ENCODE data around the gene DGKH.
A peak's percentile ranks its signal among the peaks of the same experiment; 100 is the strongest.

The DGKH gene

DNA sequence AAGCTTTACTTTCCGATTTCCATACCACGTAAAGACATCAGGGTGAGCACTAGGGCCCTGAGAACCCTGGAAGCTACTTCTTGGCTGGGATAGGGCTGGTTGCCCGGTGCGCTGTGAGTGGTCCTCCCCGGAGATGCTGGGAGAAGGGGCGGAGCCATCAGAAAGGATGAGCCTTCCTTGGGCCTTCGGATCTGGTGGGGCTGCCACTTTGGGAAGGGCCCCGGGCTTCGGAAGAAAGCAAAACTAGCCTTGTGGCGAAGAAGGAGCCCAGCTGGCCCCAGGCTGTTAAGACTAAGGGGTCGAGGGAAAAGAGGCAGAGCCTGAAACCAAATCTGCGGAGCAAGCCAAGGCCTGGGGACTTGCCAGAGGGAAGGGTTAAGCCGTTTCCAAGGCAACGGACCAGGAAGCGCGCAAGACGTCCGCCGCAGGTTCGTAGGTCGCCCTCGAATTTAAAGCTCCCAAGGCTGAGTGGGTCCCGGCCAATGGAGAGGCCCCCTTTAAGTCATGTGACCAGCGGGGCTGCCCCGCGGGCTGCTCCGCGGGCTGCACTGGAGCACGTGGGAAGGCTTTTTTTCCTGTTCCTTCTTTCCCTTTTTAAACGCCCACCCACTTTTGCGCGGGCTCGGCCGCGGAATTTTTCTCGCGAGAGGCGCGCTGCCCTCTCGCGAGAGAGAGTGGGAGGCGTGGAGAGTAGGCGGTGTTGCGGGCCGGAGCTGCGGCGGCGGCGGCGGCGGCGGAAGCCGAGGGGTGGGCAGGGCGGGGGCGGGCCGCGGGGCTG is 223.1 kb downstream of the DGKH start:
- peak; percentile 79 for DNase-seq (ENCODE audit: insufficient read length, low spot score)
- peak; percentile 98 for FAIRE-seq

GRCh38 chr13:42272115-42272803 is 223.8 kb downstream of the DGKH start, which contains the start of gene AKAP11:
AKAP11 (plus strand) TSS chr13:42272152; CDS start chr13:42286349, 14,197 bp downstream.
- DNase-seq (ENCODE audit: insufficient read length, low spot score): no peak
- no peak for FAIRE-seq

DNA sequence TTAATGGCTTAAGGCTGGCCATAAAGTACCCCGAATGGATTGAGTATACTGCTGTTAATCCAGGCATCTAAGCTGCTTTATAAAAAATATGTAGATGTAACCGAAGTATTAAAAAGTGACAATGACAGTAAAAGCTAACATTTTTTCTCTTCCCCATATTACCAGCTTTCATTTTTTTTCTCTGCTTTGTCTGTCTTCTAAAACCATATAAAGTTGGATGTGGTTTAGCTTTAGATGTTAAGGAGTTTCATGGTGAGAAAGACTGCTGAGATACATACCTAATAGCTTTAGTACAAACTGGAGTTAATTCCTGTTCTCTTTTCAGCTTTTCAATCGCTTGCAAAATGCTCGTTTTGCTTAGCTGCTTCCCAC is 224.3 kb downstream of the DGKH start:
- peak; percentile 86 for FAIRE-seq
- DNase-seq (ENCODE audit: insufficient read length, low spot score): no peak

- FAIRE-seq (no peak), DNase-seq (ENCODE audit: insufficient read length, low spot score) (no peak)
Observed at GRCh38 chr13:42274386-42275097, 226.1 kb downstream of the DGKH start.

DNA sequence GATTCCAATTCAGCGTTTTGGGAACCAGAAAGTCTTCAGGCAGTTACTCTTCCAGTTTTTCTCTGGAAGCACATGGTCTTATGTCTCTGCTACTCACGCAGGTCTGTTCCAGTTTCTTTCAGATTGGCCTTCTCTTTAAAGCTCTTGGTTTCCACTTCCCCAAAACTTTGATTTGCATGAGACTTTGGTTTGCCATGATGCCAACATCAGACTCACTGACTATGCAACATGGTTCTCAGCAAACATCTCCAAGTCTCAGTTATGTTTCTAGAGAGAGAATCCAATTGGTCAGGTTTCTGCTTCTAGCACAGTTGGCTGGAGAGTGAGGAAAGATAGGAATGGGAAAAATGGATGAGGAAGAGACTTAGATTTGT is 226.6 kb downstream of the DGKH start:
- FAIRE-seq: peak; percentile 98
- DNase-seq (ENCODE audit: insufficient read length, low spot score): peak; percentile 12

DNA sequence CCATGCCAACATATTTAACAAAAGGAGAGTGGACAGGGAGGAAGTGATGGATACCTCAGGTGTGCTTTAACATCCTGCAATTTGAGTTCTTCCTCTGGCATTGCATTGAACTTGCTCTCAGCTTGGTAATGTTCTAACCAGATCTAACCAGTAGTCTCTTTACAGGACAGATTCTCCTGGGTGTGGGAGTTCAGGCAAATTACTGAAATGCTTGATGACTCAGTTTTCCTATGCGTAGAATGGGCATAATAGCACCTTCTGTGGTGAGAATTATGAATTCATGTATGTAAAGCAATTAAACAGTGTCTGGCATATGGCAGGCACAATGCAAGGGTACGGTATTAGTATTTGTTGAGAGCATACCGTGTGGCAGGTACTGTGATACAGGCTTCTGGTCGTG is 227.1 kb downstream of the DGKH start:
- no peak for DNase-seq (ENCODE audit: insufficient read length, low spot score)
- FAIRE-seq: no peak

GRCh38 chr13:42276683-42277082 is 228.2 kb downstream of the DGKH start:
- FAIRE-seq (peak; percentile 35), DNase-seq (ENCODE audit: insufficient read length, low spot score) (no peak)

DNA sequence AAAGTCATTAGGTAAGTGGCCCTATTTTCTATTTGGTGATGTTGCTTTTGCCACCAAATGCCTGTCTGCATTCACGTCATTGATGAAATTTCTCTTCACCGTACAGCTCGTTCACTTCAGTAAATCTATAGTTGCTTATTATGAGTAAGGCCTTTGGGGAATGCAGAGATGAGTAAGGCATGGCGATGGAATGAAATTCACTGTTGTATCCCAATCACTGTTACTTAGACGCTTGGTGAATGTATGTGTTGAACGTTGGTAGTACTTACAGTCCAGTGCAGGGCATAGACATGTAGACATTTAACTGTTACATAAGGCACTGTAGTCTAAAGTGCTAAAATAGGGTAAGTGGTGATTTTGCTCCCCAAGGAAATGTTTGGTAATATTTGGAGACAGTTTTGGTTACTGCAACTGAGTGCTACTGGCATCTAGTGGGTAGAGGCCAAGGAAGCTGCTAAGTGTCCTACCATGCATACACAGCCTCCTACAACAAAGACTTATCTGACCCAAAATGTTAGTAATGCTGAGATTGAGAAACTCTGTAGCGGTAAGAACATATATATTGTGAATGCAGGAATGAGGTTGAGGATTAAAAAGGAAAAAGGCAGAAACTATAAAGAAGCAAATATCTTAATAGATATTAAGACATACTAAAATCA is 229.3 kb downstream of the DGKH start:
- no peak for DNase-seq (ENCODE audit: insufficient read length, low spot score)
- peak; percentile 11 for FAIRE-seq

- FAIRE-seq: no peak
- DNase-seq (ENCODE audit: insufficient read length, low spot score): no peak
Observed at GRCh38 chr13:42279080-42279479, 230.6 kb downstream of the DGKH start.

DNA sequence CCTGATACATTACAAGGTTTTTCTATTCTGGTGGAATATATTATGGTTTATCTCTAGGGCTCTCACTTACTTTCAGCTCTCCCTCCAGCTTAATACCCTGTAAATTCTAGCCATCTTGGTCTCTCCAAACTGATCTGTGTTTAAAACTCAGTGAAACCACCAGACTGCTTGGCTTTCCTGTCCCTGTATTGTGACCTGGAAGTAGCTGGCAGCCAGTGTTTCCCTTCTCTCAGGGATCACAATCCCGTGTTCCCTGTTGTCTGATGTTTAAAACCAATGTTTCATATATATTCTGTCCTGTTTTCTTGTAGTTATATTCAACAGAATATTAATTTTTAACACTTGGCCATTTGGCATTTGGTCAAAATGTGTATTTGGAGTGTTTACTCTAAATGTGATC is 231.5 kb downstream of the DGKH start:
- no peak for DNase-seq (ENCODE audit: insufficient read length, low spot score)
- peak; percentile 52 for FAIRE-seq

DNA sequence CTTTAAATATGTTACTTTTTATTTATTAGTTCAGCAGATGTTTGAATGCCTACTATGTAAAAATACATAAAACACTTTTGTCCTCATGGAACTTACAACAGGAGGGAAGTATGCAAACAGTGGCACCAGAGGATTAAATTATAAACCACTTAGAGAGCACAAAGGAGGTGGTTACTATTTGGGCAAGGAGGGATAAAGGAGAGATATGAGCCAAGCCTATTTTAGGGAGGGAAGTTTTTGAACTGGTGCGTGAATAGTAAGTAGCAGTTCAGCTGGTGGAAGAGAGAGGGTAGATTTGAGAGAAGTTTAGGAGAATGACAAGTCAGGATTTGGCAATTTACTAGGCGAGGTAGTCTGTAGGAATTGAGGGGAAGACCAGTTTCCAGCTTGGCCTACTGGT is 232.1 kb downstream of the DGKH start:
- FAIRE-seq: peak; percentile 11
- no peak for DNase-seq (ENCODE audit: insufficient read length, low spot score)

DNA sequence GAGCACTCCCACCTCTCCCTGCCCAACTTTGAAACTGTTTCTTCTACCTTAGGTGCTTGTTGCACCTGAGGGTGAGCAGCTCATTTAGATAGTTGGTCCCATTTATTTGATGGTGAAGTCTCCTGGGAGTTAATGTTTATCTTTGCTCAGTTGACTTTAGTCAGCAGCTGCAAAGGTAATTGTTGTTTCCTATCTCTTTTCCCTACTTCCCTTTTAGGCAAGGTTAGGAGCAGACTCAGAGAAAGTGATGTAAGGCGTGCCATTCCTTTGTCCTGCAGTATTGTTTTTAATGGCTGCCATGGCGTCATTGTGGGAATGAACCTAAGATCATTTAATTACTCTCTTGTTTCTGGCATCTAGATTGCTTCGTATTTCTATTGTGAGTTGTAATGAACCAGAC is 235.1 kb downstream of the DGKH start:
- FAIRE-seq (peak; percentile 56), DNase-seq (ENCODE audit: insufficient read length, low spot score) (no peak)

DNA sequence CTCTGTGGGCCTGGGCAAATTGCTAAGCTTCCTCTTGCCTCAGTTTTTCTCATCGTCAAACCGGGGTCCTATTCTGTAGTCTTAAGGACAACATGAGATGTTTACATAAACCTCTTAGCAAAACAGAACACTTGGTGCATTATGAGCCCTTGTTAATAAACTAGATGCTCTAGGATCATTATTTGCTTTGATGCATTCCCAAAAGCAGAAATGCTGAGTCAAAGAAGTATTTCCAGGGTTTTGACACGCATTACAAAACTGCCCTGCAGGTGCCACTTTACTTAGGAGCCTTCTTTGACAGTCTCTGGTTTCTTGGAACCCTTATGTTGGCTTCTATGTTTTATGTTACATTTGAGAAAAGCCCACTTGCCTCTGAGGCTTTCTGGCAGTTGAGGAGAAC is 235.6 kb downstream of the DGKH start:
- peak; percentile 18 for FAIRE-seq
- no peak for DNase-seq (ENCODE audit: insufficient read length, low spot score)

Data from GM19239 (cell line).